CD4-positive, alpha-beta T cell treated with Interleukin-12 subunit alpha and Interleukin-12 subunit beta, for 1 hour (primary cell): ENCODE measurements around the gene GALNT18.

Experiments used
- DNase-seq: peaks from one replicate; pipeline ENCODE4 v3.0.0-alpha.2; 2020

GALNT18 gene

GRCh38 chr11:11524436-11525061 is 97.3 kb downstream of the GALNT18 start:
- no peak for DNase-seq

GRCh38 chr11:11522591-11522990 is 99.2 kb downstream of the GALNT18 start:
- DNase-seq, result no peak

GRCh38 chr11:11521306-11522002 is 100.4 kb downstream of the GALNT18 start:
- no peak for DNase-seq

- DNase-seq, result no peak
These were observed 101.4 kb downstream of the GALNT18 start for GRCh38 chr11:11520231-11521015.

- no peak for DNase-seq
These were observed 102.6 kb downstream of the GALNT18 start for GRCh38 chr11:11519184-11519583.

GRCh38 chr11:11514246-11514645 is 107.6 kb downstream of the GALNT18 start:
- no peak for DNase-seq

GRCh38 chr11:11513422-11513821 is 108.4 kb downstream of the GALNT18 start:
- no peak for DNase-seq

GRCh38 chr11:11512929-11513328 is 108.9 kb downstream of the GALNT18 start:
- no peak for DNase-seq

GRCh38 chr11:11512502-11512901 is 109.3 kb downstream of the GALNT18 start:
- no peak for DNase-seq

GRCh38 chr11:11512090-11512489 is 109.7 kb downstream of the GALNT18 start:
- DNase-seq, result no peak

GRCh38 chr11:11510939-11511338 is 110.9 kb downstream of the GALNT18 start:
- no peak for DNase-seq

- no peak for DNase-seq
These were observed 116.1 kb downstream of the GALNT18 start for GRCh38 chr11:11505692-11506091.

GRCh38 chr11:11505190-11505589 is 116.6 kb downstream of the GALNT18 start:
- no peak for DNase-seq

GRCh38 chr11:11504071-11504470 is 117.7 kb downstream of the GALNT18 start:
- DNase-seq, result no peak

GRCh38 chr11:11502263-11502861 is 119.4 kb downstream of the GALNT18 start:
- no peak for DNase-seq

- no peak for DNase-seq
These were observed 120.1 kb downstream of the GALNT18 start for GRCh38 chr11:11501546-11502262.

GRCh38 chr11:11500744-11501487 is 120.9 kb downstream of the GALNT18 start:
- DNase-seq, result no peak

- no peak for DNase-seq
These were observed 122.5 kb downstream of the GALNT18 start for GRCh38 chr11:11499300-11499699.

GRCh38 chr11:11498195-11498594 is 123.6 kb downstream of the GALNT18 start:
- no peak for DNase-seq

GRCh38 chr11:11496879-11497278 is 124.9 kb downstream of the GALNT18 start:
- DNase-seq, result no peak

- no peak for DNase-seq
These were observed 127.5 kb downstream of the GALNT18 start for GRCh38 chr11:11494348-11494747.

GRCh38 chr11:11493698-11494097 is 128.1 kb downstream of the GALNT18 start:
- no peak for DNase-seq
